ENCODE measurements around the gene CHRM4. TPM values are rescaled to one million over a fixed set of nuclear protein-coding genes. Genes with fewer than 3 reads are reported as not detected.

CHRM4 gene
- total and polyA plus RNA-seq, 2 of the 13 experiments (the other 11 are each of a cell fraction or from before 2014, with no cell fraction given): 0.13 to 0.21 TPM

DNA sequence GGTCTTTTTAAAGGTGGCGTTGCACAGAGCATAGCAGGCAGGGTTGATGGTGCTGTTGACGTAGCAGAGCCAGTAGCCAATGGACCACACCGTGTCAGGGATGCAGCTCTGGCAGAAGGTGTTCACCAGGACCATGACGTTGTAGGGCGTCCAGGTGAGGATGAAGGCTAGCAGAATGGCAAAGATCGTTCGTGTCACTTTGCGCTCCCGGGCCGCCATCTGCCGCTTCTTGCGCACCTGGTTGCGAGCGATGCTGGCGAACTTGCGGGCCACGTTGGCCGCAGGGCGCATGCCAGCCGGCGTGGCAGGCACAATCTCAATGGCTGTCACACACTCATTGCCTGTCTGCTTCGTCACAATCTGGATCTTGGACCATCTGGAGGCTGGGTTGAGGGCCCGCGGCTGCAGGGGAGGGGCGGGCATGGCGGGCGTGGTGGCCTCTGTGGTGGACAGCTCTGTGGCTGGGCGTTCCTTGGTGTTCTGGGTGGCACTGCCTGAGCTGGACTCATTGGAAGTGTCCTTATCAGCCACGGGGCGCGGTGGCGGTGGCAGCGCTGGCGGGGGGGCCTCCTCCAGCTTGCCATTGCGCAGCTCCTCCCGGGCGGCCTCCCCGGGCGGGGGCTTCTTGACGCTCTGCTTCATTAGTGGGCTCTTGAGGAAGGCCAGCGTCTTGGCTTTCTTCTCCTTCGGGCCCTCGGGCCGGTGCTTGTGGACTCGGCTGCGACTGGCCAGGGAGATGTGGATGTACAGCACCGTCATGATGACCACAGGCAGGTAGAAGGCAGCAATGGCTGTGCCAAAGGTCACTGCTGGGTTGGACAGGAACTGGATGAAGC, 6.2 kb downstream of the CHRM4 start:
- Histone ChIP-seq H4K20me1 (ENCODE audit: insufficient read depth, low read length) (peaks cover 11% of the 10 kb centered on the region), H2AFZ (ENCODE audit: low read length) (no peak overlapping the region), H3K4me3 (replicated peaks in 1 of 3; ENCODE audit: insufficient read depth in 1 of 3, low read depth in 2 of 3, low read length in 3 of 3) (no peak overlapping the region), H3K27ac (ENCODE audit: extremely low read length, insufficient read depth, low read length) (no peak overlapping the region), H3K9ac (ENCODE audit: insufficient read depth, low read depth, low read length) (no peak overlapping the region), H3K4me2 (ENCODE audit: low read depth, low read length) (no peak overlapping the region), H3K27me3 (ENCODE audit: control insufficient read depth in 1 of 2, insufficient read depth in 2 of 2, low read length in 2 of 2) (peaks cover 7 to 28% of the 10 kb centered on the region in 2 experiments), H3K4me1 (ENCODE audit: insufficient read depth, low read length) (peaks cover 58% of the 10 kb centered on the region), H3K79me2 (ENCODE audit: insufficient read depth, low read length) (peaks cover 4% of the 10 kb centered on the region), H3K9me3 (ENCODE audit: low read length) (no peaks in the 10 kb centered on the region), H3K36me3 (replicated peaks in 1 of 2; ENCODE audit: control insufficient read depth in 1 of 2, insufficient read depth in 2 of 2, low read length in 2 of 2) (0 out of 5 replicates have a peak, but pooled peaks cover 0 to 1% of the 10 kb centered on the region in 2 experiments)
- CTCF ChIA-PET (ENCODE audit: low intra/inter-chr PET ratio, low total read pairs): no interaction called here
- DNase-seq (ENCODE audit: low spot score) (no peak), ATAC-seq (no peak), FAIRE-seq (no peak)
- WGBS (ENCODE audit: low lambda C conversion rate): 90% methylated on average over 26 of the region's 47 CpGs
- POLR2A ChIA-PET: no interaction called here
- in situ Hi-C loops (cut with HindIII; ENCODE audit: extremely low pct_ligation_motif_present, low pct_unique_long_range_greater_than_20kb): loop anchor here (5.0 kb wide), 1 partner anchor 147 kb away; no protein-coding TSS in a partner anchor
- no TSS peak for BruUV-seq (replicated peaks)
- TF ChIP-seq RBFOX2 (IDR thresholded peaks at IDR 0.05; ENCODE audit: low read depth, low read length) (no peak), ZNF30 (CRISPR knock-in tag; IDR thresholded peaks at IDR 0.05) (no peak), SOX13 (IDR thresholded peaks at IDR 0.05) (no peak), SOX13 (CRISPR knock-in tag; conservative IDR thresholded peaks at IDR 0.05 in 1 of 2, IDR thresholded peaks at IDR 0.05 in 1 of 2) (no peak), KDM4B (CRISPR knock-in tag; IDR thresholded peaks at IDR 0.05) (no peak), ZNF12 (CRISPR knock-in tag; IDR thresholded peaks at IDR 0.05) (no peak), ZNF136 (CRISPR knock-in tag; IDR thresholded peaks at IDR 0.05; ENCODE audit: low read depth) (no peak), DNMT3B (CRISPR knock-in tag; conservative IDR thresholded peaks at IDR 0.05) (no peak)
- TF ChIP-seq, protein P1, sequence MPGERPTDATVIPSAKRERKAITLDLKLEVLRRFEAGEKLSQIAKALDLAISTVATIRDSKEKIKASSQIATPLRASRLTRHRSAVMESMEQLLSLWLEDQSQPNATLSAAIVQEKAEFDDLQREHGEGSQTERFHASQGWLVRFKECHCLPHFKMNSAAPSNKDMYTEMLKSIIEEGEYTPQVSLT (CRISPR knock-in tag; IDR thresholded peaks at IDR 0.05; ENCODE audit: borderline replicate concordance, low read depth): no peak
- TF ChIP-seq, protein P2, sequence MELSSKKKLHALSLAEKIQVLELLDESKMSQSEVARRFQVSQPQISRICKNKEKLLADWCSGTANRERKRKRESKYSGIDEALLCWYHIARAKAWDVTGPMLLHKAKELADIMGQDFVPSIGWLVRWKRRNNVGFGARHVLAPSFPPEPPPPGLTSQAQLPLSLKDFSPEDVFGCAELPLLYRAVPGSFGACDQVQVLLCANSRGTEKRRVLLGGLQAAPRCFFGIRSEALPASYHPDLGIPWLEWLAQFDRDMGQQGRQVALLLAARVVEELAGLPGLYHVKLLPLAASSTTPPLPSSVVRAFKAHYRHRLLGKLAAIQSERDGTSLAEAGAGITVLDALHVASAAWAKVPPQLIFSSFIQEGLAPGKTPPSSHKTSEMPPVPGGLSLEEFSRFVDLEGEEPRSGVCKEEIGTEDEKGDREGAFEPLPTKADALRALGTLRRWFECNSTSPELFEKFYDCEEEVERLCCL (CRISPR knock-in tag; IDR thresholded peaks at IDR 0.05; ENCODE audit: borderline replicate concordance): no peak
- TF ChIP-seq, protein P3, sequence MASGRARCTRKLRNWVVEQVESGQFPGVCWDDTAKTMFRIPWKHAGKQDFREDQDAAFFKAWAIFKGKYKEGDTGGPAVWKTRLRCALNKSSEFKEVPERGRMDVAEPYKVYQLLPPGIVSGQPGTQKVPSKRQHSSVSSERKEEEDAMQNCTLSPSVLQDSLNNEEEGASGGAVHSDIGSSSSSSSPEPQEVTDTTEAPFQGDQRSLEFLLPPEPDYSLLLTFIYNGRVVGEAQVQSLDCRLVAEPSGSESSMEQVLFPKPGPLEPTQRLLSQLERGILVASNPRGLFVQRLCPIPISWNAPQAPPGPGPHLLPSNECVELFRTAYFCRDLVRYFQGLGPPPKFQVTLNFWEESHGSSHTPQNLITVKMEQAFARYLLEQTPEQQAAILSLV (CRISPR knock-in tag; IDR thresholded peaks at IDR 0.05; ENCODE audit: borderline replicate concordance): no peak
- intact Hi-C loops (cut with micrococcal nuclease; ENCODE audit: unreplicated experiment): no loop called here
